ENCODE results near the gene SEL1L3.

DNA sequence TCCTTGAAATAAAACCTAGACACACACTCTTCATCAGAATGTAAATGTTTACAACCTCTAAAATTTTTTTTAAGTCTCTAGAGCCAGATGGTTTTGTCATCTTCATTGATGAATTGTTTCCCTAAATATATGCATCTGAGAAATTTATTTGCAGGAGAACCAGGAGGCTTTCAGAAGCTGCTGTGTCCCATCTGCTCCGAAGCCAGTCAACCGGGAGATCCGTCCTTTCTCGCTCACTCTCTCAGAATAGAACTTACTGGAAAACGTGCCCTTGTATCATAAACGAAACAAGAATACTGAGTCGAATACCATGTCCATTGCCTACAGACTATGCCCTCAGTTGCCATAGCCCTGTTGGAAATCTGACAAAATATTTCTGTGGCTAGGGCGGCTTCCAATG lies 103.7 kb downstream of the SEL1L3 start:
- TF ChIP-seq, protein P1, sequence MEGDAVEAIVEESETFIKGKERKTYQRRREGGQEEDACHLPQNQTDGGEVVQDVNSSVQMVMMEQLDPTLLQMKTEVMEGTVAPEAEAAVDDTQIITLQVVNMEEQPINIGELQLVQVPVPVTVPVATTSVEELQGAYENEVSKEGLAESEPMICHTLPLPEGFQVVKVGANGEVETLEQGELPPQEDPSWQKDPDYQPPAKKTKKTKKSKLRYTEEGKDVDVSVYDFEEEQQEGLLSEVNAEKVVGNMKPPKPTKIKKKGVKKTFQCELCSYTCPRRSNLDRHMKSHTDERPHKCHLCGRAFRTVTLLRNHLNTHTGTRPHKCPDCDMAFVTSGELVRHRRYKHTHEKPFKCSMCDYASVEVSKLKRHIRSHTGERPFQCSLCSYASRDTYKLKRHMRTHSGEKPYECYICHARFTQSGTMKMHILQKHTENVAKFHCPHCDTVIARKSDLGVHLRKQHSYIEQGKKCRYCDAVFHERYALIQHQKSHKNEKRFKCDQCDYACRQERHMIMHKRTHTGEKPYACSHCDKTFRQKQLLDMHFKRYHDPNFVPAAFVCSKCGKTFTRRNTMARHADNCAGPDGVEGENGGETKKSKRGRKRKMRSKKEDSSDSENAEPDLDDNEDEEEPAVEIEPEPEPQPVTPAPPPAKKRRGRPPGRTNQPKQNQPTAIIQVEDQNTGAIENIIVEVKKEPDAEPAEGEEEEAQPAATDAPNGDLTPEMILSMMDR (IDR thresholded peaks at IDR 0.05), result no peak
- no peak for TF ChIP-seq EZH2 (IDR thresholded peaks at IDR 0.05; ENCODE audit: borderline replicate concordance, insufficient read depth, low read depth, low read length, poor library complexity, severe bottlenecking)
